Measurements from ENCODE around the gene HOXB4.

Gene HOXB4

DNA sequence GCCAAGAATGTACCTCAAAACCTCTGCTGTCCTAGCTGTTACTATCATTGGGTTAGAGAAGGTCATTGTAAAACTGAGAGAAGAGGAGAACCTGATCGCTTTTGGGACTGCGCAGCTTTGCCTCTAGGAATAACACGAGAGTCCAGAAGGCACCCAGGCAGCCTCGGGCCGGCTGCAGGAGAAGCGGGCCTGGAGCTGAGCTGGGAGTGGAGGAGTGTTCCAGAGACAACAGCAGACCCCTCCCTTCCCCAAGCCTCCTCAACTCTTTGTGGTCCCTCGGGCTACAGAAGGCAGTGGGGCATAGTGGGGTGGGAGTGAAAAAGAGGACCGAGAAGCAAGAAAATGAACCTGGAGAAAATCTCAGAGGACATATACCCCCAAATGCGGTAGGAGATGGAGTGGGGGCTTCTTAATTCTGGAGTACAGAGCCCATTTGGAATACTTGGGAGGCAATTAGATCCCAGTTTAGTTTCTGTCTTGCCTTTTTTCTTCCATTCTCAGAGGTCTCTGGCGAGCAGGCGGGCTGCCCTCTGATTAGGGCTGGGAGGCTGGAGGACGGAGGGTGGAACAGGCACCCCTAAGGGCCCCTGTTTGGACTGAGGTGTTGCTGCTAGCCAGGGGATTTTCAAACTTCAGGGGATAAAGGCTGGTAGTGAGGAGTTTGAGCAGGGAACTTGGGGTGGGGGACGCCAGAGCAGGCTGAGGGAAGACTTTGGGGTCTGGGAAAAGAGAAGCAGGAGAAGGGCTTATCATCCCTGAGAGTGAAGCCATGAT lies 19.9 kb downstream of the HOXB4 start:
- FAIRE-seq, result no peak

DNA sequence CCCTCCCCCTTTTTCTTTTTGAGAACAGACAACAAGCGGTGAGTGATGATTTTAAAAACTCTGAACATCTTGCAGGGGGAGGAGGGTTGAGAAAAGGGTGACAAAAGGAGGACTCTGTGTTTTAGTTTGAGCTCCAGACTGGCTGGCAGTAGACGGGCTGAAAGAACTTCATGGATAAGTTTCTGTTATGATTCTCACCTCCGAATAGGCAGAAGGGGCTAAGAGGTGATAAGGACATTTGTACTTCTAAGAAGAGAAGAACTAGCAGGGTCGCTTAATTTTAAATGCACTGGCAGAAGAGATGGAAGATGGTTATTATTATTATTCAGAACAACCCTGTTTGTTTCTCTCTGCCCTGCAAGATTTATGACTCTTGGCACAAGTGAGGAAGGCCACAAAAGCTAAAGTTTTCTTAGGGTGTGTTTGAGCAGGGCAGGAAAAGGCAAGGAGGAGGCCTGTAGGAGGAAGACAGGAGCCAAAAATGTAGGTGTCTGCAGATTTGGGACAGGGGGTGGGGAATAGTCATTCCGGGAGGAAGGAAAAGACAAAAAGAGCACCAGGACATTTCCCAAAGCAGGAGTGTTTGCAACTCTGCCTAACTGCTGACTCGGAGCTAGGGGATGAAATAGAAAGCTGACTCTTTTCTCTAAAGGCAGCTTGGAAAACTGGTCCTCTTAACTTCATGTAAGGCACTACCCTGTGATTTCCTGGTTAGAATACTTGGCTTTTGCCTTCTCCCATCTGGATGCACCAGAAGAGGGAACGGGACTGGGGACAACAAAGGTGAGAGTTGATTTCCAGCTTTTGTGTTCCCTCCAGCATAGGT lies 21.4 kb downstream of the HOXB4 start:
- FAIRE-seq, result no peak

DNA sequence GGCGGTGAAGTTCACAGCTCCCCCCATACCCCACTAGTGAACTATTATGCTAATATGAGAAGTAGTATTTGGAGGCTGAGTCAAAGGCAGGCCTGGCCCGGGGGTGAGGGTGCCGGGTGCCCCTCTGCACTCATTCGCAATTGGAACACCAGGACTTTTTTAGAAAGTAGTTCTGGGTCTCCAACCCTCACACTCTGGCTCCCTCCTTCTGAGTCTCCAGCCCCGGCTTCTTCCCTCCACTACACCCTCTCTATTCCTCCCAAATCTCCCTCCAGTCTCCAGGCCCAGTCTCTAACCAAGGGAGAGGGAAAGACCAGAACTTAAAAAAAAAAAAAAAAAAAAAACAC lies 21.9 kb downstream of the HOXB4 start:
- FAIRE-seq, result no peak

DNA sequence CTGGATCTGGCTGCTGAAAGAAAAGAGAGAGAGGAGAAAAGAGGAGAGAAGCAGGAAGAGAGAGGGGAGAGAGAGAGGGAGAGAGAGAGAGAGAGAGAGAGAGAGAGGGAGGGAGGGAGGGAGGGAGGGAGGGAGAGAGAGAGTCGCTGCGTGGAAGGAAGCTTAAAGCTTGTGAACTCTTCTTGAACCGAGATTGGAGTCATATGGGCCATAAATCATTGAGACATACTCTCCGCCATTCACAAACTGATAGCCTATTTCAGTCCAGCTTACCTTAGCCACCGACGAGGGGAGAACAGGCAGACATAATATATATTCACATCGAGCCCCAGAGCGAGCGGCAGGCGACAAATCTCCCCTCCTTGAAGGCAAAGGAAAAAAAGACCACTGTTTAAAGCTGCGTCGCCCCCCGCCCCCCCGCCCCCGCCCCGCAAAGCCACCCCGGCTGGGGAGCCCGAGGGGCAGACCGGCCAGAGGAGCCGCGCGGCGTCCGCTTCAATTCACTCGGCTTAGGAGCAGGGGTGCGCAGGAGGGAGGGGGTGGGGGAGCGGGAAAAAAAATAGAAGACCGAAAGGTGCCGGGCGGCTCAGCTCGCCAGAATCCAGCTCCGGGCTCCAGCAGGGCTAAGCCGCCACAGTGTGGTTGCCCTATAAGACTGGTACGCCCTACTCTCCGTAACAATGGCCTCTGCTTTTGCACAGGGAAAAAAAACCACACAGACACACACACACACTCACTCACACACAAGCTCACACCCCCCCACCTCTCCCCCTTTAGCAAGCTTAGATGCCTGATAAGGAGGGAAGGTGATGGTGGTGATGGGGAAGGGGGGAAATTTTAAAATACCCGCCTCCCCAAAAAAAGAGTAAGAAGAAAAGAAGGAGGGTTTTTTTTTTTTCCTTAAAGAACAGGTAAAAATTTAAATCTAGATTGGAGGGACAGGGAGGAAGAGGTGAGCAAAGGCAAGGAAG lies 22.6 kb downstream of the HOXB4 start:
- FAIRE-seq, result no peak

DNA sequence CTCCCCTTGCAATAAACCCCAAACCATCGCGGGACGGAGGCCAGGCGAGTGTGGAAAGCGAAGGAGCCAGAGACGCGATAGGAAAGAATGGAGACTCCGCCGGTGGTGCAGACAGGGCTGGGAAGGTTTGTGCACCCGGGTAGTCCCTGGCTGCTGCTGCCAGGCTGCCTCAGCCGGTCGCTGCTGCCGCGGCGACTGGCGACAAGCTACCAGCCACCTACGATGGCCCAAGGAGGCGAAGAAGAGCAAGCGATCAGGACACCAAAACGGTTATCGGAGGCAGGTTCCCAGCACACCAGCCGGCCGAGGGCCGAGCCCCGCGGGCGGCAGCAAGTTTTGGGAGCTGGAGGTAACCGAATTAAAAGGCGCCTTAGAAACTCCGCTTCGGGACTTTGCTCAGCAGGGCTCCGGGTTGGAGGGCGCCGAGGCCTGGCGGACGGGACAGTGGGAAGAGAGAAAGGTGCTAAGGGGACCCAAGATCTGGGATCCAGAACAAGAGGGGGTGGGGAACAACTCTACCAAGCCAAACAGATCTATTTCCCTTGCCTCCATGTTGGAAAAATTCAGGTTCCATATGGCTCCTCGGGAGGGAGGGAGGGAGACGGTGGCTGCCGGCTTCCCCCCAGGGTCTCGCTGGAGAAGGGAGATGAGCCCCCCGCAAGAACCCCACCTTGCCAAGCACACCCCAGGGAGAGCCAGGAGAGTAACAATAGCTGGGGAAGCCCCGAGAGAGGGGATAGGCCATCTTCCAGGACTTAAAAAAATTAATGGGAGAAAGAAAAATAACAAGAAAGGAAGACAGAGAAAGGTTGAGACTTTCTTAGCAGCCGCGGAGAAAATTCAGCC lies 23.5 kb downstream of the HOXB4 start:
- FAIRE-seq, result no peak

DNA sequence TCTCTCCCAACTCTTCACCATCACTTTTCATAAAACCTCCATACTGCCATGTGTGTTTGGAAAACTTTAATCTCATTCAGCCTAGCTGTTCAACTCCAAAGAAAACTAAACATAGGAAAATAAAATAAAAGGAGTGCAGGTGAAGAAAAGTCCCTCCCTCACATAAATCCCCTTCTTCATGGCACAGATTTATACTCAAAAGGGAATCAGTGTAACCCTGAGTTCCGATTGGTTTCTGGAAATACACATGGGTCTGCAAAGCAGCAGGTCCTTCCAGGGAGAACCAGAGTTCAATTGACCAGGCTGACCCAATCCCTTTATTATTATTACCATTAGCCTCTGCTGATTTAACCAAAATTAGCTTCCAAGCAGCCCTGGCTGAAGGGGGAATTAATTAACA lies 24.3 kb downstream of the HOXB4 start:
- FAIRE-seq, result no peak

DNA sequence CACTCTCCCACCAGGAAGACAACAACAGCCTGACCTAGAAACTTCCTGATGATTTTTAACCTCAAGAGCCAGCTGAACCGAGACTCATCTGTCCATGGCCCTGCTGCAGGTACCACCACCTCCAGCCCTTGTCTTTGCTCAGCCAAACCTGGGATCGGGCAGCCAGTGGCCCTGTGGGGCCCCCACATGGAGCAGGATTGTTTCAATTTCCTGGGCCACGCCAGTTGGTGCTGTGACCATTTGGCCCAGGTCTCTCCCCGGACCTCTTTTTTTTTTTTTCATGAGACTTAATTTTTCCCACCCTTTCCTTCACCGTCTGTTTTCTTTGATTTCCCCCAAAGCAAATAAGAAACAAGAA lies 25.0 kb downstream of the HOXB4 start:
- no peak for FAIRE-seq

DNA sequence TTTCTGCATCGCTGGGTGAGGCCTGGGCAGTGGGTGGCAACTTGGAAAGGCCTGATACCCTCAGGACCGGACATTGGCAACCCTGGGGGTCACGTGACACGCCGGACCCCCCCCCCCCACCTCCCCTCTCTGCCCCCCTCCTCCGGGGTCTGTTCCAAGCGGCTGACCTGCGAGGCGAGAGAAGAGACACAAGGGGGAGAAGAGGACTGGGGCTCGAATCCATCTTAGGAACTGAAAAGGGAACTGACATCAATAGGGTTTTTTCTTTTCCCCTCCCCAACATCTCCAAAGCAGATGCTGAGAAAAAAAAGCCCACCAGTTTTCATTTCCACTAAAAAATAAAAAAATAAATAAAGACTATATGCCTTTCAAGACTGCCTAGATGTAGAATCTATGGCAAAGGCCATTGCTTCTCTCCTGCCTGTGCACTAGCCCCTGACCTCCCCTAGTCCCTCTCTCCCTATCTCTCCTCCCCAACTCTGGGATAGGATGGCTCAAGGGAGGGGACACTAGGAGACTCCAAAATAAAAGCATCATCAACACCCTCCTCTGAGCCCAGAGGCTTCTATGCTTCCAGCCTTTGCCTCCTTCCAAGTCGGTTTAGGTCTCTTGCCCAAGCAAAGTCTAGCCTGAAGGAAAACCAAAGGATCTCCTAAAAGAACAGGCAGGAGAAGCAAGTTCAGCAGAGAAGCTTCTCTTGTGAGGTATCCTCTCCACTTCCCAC lies 25.5 kb downstream of the HOXB4 start:
- FAIRE-seq, result no peak

DNA sequence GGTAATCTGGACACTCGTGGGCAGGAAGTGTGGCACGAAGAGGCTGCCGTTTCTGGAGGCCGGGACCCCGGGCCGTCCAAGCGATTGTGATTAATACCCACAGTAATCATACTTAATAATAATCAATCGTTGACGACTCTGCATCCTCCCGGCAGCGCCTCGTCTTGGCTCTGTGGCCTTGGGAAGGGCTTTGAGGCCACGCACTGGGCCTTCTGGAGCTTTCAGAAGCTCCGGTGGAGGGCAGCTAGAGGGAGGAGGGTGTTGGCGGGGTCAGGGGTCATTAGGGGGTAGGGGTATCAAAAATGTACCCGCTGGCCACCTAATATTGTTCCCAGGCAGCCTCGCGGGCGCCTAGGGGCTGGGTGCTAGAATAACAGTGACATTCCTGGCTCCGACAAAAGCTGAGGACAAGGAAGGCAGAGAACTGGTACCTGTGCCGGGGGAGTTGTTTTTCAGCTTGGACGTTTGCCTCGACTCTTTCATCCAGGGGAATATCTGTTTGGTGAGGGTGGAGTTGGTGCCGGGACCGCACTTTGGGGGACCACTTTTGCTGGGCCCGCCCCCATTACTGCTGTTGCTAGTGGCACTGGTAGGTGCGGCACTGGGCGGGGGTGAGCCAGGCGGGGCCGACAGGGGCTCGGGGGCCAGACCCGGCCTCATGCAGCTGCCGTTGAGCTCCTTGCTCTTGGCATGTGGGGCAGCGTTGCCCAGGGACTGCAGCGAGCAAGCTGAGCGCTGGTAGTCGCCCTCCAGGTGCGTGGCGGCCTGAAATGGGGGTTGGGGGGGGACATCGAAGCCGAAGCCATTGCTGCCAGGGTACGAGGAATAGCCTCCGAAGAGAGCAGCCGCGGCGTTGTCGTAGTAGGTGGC lies 26.3 kb downstream of the HOXB4 start:
- FAIRE-seq, result no peak

DNA sequence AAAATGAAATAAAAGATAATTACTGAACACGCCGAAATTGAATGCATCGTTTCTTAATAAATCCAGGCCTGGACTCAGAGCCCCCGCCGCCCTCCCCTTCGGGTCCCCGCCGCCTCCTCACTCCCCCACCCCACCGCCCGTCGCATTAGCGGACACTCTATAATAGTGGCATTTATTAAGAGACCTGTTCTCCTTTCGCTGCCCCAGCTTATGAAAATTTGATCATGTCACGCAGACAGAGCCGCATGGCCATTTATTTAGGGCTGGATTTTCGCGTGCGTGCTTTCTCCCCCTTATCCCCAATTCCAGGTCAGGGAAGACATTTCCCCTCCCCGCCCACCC lies 27.0 kb downstream of the HOXB4 start:
- no peak for FAIRE-seq

DNA sequence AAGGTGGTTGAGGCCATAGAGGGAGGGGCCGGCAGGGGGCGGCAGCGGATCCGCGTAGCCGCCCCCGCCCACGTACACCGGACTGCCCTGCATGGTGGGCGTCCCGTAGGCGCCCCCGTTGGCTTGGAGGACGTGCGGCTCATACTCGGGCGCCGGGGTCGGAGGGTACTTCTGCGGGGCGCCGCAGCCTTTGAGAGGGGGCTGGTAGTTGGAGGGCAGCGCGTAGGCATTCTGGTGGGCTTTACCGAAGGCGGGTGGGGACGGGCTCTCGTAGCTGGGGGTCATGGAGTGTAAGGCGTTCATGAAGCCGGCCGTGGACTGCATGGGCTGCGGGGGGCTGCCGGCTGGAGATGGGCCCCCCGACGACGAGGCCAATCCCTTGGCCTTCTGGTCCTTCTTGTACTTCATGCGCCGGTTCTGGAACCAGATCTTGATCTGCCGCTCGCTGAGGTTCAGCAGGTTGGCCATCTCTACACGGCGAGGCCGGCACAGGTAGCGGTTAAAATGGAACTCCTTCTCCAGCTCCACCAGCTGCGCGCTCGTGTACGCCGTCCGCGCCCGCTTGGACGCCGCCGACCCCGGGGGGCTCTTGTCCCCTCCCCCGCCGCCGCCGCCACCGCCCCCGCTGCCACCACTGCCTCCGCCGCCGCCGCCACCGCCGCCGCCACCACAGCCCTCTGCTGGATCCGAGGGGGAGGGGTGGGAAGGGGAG lies 27.5 kb downstream of the HOXB4 start:
- no peak for FAIRE-seq

DNA sequence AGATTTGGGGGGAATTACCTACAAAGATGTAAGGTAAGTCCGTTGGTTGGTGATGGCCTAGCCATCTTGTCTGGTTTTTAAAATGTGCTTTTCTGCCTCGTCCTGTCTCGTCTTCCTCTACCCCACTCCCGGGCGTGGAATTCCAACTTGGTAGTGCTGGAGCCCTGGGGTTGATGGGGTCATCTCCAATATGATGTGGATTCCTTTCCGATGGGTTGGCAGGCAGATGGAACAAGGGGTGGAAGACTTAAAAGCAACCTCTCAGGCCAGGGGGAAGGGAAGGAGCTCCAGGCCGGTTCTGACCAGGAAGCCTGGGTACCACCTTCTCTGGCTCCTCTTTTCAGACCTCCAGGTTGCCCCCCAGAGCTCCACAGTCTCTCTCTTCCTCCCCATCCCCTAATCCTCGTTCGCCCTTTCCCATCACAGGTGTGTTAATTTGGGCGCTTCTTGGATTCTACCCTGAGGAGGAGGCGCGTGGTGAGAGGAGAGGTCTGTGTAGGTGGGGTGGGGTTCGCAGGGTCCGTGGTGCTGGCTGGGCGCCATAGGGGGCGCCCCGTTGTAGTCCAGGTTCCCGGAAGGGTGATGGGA lies 28.1 kb downstream of the HOXB4 start:
- FAIRE-seq, result no peak

DNA sequence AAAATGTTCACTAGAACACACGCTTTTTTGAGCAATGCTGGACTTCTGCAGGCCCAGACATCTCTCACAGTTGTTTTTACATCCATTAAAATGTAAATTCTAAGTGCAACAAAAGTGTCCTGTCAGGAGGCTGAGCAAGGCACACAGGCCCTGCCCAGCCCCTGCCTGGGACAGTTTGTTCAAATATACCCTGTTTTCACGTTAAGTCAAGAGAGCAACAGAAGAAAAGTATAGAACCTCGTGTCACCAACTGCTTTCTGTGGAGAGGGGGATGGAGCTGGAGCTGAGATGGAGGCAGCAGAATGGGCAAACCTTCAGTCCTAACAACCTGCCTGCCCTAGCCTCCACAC lies 28.9 kb downstream of the HOXB4 start:
- FAIRE-seq, result no peak

DNA sequence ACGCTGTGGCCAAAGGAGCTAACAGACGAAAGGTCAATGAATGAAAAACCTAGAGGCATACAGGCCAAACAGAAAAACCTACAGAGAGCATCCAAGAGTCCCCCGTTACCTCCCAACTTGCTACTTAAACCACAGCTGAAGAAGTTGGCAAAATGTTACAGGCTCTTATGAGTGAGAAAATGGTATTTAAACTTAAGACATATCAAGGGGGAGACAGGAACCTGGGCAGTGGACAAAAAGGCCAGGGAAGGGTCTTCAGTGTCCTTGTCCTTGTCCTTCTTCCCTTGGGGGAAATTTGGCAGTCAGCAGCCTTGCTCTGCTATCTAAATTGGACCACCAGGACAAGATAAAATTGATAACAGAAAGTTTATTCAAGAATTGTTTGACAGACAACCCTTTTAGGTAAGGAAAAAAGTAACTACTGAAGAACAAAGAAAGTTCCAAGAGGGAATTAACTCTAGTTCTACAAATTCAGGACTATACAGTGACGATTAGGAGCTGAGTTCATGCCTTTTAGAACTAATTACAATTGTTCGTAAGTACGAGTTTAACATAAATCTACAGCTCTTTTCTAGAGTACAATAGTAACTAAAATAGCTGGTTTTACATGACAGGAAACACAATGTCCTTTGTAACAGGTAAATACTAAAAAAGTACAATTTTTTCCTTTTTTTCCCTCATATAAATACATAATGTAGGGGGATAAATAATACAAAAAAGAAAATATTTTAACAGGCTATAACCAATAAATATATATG lies 29.4 kb downstream of the HOXB4 start:
- no peak for FAIRE-seq

DNA sequence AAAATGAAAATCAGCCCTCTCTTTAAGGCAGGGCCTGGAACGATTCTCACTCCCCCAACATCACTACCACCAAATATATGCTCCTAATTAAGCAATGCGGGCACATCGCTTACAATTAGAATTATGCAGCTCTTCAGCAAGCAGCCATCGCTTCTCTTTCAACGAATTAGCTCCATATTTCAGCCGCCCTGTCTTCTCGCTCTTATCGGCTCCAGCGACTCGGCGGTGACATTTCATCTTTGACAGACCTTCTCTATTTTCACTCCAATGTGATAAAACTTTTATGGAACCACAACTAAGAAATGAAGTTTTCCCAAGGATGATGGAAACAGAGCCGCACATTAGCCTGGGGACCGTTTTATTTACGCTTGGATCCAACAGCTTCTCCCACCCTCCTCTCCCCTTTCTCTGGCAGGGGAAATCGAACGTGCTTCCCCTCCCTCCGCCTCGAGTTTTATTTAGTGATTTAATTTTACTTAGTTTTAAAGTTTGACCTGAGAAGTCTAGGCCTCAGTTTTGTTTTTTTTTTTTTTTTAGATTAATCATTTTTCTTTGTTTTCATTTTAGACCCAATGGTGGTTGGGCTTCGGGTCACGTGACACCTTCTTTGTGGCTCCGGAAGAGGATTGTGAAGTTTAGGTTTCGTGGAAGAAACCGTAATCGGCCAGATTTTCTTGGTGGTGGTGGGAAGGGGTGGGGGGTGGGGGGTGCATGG lies 30.2 kb downstream of the HOXB4 start:
- no peak for FAIRE-seq

DNA sequence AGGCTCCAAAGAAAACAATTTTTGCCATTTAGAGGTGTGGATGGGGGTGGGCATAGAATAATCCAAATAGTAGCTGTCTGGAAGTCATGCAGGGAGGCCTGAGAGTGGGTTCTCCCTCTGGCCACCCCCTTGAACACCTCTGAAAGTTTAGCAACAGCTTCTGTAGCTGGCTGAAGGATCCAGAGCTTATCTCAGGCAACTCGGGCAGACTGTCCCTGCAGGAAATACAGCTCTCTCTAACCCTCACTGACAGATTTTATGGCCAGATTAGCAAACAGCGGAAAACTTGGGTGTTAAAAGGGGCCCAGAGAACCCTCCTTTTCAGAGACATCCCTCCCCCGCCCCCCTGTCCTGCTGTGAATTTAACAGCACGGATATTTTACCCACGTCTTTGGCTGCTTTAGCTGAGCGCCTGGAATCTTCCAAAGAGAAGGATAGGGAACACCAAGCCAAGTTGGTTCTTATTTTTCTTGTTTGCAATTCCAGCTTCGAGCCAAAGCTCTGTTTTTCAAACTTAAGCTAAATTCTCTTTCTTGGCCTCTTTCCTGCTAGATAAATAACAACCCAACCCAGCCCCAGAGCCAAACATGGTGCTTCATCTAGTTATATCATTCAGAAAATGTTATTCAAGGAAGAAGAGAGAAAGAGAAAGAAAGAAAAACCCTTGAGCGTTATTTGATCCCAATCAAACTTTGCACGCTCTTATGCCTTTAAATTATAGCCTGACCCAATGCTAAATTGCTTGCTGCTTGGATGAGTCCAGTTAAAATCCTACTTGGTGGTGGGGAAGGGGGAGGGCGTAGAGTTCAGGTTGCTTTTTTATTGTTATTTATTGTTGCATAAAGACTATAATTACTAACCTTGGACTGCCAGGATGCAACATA lies 31.0 kb downstream of the HOXB4 start:
- FAIRE-seq, result no peak
